NCI-H2196 treated with DMSO at 0.1 percent for 48 hours (cell line): Measurements from ENCODE around the gene ARHGAP24.
"Not testable (repeated sequence)": the region's sequence is repeated elsewhere in the genome, so short reads cannot be mapped to it uniquely, and the experiment has no call there.

Experiments
- DNase-seq: peaks from one replicate; lab custom pipeline; 2025; ENCODE audit not compliant: unreplicated experiment; lab: John Stamatoyannopoulos, UW

Gene ARHGAP24

DNA sequence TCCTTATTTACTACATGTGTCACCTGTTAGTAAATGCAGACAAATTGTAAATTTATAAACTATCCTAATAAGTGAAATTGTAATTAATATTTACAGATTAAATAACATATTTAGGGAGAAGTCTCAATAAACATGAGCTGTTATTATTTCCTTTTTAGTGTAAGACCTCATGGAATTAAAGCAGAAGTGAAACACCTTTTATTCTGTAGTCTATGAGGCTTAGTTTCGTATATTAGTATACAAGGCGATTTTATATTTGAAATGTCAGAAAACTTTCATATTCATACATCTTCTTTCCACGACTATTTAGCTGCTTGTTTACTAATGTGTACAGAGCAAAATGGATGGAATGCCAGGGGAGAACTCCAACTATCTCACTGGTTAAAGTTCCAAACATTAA, 414.4 kb downstream of the ARHGAP24 start:
- no peak for DNase-seq

DNA sequence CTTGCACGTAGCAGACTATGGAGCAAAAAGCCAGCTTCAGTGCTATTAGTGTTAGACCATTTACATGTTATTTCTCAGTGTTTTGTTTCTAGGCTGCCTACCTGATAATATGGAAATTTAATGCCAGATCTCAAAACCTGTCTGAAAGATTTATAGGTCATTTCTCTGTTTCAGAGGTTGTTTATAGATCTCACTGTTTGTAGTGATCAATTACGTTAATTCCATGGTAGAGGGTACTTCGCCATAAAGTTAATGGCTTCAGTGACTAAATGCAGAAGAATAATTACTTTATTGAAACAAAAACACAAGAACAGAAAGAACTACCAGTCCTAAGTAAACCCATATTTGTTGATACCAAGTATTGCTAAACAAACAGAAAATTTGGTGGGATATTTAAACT, 420.8 kb downstream of the ARHGAP24 start:
- DNase-seq, result no peak

DNA sequence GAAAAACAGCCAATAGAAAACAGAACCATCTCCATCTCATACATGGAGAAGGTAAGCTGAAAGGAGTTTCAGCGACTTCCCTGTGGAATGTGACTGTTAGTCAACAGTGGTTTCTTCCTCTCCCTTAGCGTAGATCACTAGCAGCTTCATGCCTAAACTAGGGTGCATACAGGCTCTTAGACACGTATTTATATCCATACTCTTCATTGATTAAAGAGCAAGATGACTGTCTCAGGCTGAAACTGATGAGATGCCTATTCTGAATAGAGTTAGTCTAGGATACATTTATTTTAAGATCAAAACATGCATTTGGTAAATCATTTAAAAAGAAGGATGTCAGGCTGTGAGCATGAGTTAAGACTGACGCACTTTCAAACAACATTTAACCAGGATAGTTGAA, 423.3 kb downstream of the ARHGAP24 start:
- DNase-seq, result no peak

DNA sequence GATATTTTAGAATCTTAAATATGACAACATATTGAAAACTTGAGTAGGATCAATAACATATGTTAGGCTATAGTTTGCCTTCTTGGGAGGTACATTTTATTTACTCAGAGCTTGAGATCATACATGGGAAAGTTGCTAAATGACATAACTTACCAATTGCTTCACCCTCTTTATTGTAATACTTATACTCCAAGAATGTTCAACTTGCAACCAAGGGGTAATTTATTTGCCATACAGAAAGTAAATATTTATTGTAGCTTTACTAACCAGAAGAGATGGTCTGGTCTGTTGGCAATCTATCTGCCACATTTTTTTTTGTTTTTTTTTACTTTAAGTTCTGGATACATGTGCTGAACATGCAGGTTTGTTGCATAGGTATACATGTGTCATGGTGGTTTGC, 426.6 kb downstream of the ARHGAP24 start:
- DNase-seq, result no peak

DNA sequence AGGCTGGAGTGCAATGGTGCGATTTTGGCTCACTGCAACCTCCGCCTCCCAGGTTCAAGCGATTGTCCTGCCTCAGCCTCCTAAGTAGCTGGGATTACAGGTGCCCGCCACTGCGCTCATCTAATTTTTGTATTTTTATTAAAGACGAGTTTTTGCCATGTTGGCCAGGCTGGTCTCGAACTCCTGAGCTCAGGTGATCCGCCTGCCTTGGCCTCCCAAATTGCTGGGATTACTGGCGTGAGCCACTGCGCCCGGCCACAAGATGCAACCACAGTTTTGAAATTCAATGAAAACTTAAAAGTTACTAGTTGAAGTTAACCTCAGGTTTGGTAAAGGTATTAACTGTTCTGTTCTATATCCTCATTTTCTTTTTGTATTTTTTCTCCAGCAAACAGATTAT, 427.7 kb downstream of the ARHGAP24 start:
- DNase-seq, result not testable (repeated sequence)

DNA sequence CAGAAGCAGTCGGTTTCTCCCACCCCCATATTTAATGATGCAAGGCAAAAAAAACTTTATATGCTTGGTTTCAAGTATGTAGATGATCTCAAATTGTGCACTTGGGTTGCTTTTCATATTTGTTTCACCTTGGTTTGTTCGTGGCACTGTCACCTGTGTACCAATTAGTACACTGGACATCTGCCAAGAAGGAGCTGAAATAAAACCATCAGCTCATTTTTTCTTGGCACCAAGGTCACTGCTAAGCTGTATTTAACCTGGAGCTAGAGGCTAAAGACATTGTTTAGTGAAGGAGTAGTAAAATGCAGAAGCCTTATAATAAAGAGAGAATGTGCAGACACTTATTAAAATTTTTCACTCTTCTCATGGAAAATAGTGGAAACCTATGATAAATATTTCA, 430.8 kb downstream of the ARHGAP24 start:
- DNase-seq, result no peak

DNA sequence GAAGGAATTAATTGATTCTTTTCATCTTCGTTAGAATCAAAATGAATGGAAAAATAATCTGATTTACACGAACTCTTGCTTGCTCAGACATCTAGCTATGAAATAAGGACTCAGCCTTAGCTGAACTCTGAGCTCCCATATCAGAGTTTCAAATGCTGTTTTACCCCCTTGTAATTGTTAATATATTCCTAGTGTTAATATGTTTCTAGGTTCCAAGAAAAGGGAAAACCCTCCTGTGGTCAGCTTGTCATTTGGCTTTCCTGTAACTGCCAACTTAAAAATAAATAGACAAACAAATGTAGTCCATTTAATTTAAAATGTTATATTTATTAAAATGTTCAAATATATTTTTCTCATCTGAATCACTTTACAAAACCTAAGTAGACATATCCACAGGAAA, 432.1 kb downstream of the ARHGAP24 start:
- no peak for DNase-seq

DNA sequence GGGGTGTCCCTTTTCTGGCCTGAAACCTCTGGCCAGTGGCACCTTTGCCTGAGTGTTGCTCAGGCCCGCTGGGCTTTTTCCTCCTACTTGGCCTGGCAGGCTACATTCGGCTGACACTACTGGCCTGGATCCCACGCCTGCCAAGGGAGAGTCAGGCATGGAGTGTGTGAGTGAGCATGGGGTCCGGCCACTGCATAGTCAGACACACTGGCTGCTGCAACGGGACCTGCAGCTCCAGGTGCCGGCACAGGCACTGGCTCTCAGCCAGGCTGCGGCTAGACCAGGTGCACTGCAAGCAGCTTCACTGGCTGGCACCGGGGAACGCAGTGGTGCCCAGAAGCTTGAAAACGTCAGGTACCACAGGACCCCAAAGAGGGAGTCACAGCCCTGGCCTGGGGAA, 434.9 kb downstream of the ARHGAP24 start:
- DNase-seq, result no peak

DNA sequence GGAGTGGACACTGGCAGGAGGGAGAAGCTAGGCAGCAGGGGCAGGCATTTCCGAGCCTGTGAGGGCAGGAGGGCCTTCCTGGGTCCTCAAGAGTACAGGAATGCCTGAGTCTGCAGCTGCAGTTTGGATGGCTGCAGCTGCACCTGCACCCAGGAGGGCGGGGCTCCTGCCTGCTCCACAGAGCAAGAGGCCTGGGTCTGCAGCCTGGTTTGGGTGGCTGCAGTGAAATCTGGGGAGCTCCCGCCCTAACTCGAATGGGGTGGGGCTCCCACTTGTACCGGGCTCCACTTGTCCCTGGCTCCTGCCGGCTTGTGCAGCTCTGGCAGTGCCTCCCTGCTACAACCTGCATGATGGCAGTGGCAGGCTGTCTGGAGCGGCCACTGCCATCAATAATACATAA, 436.0 kb downstream of the ARHGAP24 start:
- DNase-seq, result no peak

DNA sequence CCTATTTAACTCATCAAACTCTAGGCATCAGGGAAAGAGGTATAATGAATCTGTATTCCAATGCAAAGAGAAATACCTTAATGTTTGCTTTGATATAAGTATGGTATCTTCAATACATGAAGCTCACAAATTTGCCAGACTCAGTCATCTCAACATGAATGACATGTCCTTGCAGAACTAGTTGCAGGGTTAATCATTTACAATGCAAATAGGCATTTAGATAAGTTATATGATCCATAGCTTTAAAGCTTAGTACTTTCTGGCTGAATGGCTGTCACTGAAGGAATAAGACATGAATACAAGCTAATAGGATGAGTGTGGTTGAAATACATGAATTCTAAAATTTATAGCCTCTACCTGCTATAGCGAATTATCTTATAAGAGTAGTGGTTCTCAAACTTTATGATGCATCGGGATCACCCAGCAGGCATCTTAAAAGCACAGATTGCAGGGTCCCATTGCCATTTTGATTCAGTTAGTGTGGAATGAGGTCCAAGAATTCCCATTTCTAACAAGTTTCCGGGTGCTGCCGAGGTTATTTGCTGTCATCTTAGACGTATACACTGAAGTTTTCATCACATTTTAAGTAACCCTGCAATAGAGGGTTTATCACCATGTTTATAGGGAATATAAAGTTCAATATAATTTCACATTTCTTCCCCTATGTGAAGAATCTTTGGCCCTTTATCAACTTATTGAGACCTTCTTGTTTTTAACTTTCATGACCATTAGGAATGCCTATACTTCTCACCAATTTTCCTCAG, 439.2 kb downstream of the ARHGAP24 start:
- no peak for DNase-seq

DNA sequence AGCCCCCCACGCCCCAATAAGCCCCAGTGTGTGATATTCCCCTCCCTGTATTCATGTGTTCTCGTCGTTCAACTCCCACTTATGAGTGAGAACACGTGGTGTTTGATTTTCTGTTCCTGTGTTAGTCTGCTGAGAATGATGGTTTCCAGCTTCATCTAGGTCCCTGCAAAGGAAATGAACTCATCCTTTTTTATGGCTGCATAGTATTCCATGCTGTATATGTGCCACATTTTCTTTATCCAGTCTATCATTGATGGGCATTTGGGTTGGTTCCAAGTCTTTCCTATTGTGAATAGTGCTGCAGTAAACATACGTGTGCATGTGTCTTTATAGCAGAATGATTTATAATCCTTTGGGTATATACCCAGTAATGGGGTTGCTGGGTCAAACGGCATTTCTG, 440.6 kb downstream of the ARHGAP24 start:
- not testable (repeated sequence) for DNase-seq

DNA sequence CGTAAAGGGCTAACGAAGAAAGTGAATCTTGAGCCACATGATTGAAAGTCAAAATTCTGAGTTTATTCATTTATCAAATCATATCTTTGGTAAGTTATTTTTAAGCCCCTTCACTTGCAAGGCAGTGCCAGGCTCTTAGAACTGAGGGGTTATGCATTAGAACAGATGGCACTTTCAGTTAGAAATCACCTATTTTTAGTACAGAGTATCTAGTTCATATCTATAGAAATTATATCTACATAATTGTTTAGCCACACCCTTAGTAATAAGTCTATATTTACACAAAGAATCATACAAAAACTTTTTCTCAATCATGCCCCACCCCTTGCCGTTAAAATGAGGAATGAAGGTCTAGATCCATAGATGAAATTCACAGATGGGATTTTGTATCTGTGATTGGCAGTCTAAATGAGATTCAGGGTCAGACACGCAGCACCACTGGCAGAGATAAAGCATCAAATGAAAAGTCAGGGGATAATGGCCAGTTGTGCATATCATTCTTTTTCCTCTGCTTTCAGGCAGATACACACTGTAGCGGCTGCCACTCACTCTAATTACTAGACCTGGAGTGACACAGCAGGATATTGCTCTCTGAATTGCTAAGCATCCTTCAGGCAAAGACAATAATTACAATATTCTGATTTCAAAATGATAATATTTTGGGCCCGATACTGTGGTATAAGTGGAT, 444.4 kb downstream of the ARHGAP24 start:
- DNase-seq, result no peak

DNA sequence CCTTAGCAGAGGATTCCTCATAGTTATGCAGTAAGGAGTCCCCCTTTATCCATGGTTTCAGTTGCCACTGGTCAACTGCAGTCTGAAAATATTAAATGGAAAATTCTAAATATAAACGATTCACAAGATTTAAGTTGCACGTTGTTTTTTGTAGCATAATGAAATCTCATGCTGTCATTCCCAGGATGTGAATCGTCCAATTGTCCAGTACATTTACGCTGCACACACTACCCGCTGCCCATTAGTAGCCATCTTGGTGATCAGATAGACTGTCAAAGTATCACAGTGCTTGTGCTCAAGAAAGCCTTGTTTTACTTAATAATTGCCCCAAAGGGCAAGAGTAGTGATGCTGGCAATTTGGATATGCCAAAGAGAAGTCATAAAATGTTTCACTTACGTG, 450.1 kb downstream of the ARHGAP24 start:
- DNase-seq, result no peak

DNA sequence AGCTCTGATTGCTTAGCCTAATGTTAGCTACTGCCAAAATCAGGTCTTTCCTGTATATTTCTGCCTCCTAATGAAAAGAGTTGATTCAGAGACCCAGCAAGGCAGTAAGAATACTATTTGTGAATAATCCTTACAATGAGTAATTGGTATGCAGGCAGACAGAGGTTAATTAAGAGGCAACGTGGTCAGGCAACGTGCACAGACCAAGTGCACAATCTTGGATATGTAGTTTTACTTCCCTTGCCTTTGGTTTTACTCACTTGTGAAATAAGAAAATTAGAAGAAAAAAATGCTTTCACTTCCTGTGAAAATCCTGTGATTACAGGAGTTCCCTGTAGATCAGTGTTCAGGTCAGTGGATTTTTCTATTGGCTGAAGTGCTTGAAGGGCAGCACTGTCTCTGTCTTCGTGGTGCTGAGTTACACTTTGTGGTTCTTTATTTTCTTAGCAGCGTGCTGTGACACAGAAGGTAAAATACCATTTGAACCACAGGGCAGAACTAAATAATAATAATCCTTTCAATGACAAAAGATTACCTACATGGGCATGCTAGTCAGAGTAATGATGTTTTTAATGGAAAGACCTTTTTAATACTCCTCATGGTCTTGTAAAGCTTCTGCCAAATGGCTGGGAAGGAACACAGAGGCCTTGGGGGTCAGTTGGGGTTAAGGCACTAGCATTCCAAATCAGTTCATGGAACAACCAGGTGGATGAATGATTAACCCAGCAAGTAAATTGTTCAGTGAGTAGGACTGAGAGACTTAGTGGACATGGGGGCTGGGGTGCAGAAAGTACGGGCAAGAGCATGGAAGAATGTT, 454.0 kb downstream of the ARHGAP24 start:
- DNase-seq, result no peak

DNA sequence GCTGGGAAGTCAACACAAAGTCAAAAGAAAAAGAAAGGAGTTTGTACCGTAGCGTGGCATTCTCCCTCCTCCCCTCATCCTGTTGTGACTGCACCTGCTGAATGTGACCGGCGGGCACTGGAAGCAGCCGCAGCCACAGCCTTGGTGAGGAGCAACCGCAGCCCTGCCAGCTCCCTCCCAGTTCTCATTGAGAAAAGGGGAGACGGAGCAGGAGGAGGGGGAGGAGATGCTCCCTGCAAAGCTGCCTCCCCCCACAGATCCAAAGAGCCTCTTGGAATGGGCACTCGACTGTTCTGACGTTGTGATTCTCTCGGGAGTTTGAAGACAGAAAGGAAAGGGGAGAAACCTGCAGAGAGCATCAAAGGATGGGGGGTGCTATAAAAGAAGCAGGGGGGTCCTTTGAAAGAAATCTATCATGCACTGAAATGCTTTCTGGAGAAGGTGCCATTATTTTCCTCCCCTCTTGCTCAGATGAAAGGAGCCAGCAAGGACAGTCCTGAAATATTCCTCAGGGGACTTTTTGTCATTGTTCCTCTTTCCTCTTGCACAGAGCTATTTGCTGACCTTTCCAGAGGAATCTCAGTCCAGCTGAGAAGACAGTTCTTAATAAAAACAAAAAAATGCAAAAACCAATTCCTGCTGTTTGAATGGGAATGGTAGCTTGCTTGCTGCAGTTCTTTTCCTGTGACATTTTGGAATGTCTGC, 455.2 kb downstream of the ARHGAP24 start:
- no peak for DNase-seq

DNA sequence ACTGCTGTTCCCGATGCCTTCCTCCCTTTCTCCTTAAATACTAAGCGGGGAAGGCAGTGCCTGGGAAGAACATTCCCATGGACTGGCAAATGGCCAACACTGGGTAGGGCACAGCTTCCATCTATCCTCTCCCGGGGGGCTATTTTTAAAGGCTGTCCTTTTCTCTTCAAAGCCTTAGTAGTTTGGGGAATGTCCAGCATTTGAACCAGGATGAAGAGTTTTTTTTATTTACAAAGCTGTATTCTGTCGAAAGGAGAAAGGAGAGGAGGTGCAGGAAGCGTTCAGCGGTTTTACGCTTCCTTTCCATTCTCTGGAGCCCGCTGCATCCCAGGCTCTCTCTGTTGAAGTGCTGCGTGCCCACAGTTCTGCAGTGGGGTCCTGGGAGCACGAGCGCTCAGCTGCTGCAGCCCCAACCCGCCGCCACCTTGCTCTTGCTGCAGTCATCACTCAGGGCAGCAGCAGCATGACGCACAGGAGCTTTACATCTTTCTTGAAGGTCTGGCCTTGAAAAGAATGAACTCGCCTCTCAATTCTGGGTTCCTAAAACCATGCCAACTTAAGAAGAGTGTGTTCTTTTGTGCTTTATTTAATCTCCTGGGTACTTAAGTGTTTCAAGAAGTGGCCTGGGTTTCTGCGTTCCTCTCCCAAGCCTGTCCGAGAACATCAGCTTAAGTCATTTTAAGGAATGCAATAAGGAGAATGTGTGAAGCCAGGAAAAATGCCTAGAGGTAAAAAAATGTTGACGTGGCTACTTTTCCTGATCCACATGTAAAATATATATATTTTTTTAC, 457.7 kb downstream of the ARHGAP24 start:
- DNase-seq, result no peak

DNA sequence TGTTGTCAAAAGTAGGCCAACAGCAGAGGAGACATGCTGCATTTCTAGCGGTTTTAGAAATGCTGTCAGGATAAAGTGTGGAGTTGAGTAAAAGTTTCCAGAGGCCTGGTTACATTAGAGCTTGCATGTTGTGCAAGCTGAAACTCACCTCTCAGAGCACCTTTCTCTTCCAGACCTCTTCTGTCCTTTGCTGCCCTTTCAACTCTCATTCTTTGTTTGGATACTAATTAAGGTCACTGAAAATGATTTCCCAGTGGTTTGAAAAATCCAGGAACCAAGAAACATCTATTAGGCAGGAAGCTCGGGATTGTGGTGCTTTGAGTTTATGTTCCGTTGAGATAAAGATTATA, 458.3 kb downstream of the ARHGAP24 start:
- DNase-seq, result no peak

DNA sequence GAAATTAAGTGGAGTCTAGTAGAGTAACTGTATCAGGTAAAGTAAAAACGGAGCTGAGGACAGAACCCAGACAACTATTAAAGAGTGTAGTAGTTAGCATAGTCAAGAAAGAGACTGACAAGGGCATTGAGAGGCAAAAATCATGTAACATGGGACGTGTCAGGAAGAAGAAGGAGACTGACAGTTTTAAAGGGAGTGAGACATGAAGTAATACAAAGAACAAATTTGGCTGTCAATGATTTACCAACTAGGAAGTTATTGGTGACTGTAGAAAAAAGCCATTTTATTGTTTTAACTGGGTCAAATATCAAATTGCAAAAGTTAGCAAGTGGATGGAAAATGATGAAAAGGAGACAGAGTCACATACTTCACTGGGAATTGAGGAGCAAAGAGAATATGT, 462.6 kb downstream of the ARHGAP24 start:
- DNase-seq, result no peak

DNA sequence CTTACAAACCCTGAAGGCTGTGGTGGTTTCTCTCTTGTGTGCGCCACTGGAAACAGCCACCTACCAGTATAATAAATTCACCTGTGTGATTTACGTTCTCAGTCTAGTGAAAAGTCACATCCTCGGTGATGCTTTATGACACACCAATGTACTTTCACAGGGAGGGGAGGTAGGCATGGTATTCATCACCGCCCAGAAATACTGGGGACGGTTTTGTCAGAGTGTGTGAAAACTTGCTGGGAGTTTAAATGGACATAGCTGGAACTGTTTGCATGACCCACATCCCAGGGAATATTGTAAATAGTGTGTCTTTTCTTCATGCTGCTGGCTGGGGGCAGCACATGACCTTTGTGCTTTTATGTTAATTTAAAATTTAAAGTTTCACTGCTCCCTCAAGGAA, 463.1 kb downstream of the ARHGAP24 start:
- no peak for DNase-seq

DNA sequence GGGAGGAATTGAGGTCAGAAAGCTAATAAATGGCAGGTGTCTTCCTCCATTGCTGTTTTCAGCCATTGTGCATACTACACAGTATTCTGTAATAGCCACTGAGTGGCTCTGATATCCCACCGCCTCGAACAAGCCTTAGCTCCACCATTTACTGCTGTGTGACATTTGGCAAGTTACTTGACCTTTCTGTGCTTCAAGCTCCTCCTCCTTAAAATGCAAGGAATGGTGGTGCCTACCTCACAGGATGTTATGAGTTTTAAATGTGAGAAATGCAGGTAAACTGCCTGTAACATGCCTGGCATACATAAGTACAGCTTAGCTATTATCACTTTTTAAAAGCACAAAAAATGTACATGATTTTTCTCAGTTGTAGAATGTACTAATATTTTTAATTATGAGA, 464.0 kb downstream of the ARHGAP24 start:
- DNase-seq, result no peak

DNA sequence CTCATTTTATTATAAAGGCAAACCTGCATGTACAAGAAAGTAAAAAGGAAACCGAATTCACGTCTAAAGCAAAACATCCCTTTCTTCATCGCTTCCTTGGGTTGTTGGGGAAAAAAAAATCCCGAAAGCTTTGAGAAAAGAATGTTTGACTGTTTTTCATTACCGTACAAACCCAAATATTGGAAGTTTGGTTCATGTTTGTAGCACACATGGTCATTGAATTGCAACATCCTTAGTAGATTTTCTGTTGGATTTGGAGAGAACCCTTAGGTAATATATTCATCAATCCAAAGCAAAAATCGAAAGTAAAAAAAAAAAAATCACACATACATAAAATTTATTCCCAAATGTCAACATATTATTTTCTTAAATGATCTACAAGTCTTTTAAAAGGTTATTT, 464.6 kb downstream of the ARHGAP24 start:
- no peak for DNase-seq
